Activated naive CD8-positive, alpha-beta T cell treated with anti-CD3 and anti-CD28 coated beads, Interleukin-2, amount 50 U/mL, for 16 hours (primary cell): ENCODE measurements around the gene TRAF3IP3.
"Not testable (repeated sequence)": the region's sequence is repeated elsewhere in the genome, so short reads cannot be mapped to it uniquely, and the experiment has no call there.

Experiments used
- DNase-seq: peaks from one replicate; pipeline ENCODE4 v3.0.0-alpha.2; 2020; ENCODE audit warnings: low read depth, low spot score

Gene TRAF3IP3

DNA sequence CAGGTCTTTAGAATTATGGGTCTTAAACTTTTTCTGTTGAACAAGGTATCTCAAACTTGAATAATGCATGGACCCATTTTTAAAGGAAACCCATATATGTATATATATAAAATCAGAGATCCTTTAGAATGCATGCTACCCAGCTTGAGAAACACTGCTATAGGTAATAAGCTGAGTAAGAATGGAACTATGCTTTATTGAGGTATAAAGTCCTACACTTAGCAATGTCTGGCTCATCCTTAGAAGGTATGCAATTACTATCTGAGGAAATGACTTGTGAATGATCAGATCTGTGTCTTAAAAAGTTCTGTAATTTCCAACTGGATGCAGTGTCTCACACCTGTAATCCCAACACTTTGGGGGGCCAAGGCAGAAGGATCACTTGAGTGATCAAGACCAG is 11.2 kb downstream of the TRAF3IP3 start:
- no peak for DNase-seq

DNA sequence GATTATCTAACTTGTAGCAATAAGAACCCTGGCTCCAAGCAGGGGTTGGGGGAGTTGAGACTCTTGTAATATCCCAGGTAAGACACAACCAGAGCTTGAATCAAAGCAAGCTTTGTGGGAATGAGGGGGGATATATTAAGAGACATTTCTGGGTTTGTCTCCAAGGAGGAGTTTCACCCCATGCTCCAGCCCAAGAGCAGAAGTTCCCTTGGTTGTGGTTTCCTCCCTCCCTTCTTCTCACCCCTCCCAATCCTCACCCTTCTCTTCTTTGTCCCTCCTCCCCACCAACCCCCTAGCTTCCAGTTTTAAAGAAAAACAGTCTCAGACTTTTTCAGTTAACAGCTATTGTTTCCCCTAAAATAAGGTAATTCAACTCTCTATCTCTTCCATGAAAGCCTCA is 11.9 kb downstream of the TRAF3IP3 start:
- no peak for DNase-seq

DNA sequence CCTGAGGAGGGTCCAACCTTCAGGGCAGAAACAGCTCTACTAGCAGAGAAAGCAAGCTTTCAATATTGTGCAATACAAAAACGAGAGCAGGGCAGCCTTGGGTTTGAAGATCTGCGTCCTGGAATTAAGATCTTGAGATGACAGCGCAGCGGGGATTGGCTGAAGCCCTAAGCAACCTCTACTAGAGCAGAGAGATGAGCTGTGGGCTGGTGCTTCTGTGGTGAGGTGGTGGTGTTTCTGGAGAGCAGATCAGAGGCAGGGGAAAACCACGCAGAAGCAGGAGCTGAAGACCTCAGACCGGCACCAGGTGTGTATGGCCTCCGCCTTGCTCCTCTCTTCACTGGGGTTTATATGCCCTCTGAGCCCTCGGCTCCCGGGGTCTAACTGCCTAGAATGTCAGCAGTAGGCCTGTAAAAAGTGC is 12.5 kb downstream of the TRAF3IP3 start:
- DNase-seq: peak; percentile 52

DNA sequence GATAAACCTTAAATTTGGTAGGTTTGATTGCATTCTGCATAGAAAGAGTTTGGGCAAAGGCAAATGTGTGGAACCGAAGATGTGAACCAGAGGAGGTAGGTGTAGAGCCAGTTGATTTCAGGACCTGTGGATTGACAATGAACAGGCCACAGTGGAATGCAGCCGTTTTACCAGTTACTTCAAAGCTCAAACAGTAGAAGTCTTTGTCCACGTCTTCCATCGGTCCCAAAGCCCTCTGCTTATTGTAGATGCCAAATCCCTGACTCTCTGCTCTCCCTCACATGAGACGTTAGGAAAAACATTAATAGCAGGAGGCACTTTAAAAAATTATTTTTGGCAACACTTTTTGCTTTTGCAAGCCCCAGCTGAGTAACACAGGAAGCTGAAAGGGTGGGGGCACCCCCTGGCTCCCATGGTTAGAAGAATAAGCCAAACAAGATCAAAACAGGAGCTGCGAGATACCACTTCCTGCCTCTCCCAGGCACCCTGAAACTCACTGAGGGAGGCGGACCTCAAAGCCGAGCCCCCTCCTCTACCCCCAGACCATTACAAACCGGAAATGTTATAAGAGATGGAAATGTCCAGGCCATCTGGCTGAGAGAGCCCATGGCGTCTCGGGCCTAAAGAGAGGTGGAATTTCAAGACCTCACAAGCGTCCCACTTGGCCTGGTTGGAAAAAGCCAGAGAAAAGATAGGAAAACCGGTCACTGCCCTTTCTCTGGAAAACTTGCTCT is 13.5 kb downstream of the TRAF3IP3 start:
- no peak for DNase-seq

DNA sequence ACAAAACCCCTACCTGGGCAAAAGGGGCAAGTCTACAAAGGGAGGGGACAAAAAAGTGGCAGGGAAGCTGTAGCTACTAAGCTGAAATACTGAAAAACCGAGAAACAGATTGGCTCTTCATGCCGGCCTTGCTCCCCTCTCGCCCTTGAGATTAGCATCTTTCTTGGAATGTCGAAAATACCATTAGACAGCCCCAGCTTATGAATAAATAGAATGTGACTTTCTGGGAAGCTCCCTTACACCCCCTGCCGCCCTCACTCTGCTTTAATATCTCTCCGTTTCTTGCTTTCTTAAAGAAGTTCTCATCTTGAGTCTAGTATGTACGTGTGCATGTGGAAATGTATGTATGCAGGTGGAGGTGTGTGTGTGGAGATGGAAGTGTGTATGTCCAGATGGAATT is 14.1 kb downstream of the TRAF3IP3 start:
- no peak for DNase-seq

DNA sequence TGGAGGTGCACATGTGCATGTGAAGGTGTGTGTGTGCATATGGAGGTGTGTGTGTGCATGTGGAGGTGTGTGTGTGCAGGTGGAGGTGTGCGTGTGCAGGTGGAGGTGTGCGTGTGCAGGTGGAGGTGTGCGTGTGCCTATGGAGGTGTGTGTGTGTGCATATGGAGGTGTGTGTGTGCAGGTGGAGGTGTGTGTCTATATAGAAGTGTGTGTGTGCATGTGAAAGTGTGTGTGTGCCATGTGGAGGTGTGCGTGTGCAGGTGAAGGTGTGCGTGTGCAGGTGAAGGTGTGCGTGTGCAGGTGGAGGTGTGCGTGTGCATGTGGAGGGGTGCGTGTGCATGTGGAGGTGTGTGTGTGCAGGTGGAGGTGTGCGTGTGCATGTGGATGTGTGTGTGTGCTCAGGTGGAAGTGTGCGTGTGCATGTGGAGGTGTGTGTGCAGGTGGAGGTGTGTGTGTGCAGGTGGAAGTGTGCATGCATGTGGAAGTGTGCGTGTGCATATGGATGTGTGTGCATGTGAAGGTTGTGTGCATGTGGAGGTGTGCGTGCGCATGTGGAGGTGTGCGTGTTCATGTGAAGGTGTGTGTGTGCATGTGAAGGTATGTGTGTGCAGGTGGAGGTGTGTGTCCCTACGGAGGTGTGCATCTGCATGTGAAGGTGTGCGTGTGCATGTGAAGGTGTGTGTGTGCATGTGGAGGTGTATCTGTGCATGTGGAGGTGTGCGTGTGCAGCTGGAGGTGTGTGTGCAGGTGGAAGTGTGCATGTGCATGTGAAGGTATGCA is 15.0 kb downstream of the TRAF3IP3 start:
- no peak for DNase-seq

DNA sequence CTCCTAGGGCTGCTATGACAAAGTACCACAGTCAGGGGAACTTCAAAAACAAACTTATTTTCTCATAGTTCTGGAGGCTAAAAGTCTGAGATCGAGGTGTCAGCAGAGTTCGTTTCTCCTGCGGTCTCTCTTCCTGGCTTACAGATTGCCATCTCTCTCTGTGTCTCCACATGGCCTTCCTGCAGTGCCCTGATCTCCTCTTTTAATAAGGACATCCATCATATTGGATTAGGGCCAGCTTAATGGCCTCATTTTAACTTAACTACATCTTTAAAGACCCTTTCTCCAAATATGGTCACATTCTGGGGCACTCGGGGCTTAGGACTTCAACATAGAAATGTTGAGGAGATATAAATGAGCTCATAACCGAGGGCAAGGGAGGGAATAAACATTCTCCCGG is 16.3 kb downstream of the TRAF3IP3 start:
- no peak for DNase-seq

DNA sequence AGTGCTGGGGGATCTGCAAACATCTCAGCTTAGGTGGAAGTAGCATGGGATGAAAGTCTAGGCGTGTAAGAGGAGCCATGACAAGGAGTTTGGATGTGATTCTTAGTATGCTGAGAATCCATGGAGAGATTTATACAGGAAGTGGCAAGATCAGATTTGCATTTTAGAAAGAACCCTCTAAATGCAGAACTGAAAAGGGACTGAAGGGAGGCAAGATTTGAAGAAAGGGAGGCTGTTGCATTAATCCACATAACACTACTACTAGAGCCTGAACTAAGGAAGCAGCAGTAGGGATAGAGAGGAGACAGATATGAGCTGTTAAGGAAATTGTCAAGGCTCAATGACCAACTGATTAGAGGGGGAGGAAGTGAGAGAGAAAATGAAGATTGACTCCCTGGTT is 18.7 kb downstream of the TRAF3IP3 start:
- no peak for DNase-seq

DNA sequence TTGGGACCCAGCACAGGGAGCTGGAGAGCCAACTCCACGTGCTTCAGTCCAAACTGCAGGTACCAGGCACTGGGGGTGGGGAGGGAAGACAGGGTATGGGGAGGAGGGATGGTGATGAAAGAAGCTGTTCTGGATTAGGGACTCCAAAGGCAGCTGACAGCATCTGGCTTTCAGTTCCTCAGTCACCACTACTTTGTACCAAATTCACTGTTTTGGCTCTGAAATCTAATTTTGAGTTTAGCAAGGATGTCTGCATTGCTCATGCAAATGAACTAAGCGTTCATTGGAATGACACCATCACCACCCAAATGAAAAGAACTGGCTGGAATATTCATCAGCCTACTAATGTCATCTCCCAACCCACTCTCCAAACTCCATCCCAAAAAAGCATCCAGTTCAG is 19.8 kb downstream of the TRAF3IP3 start:
- no peak for DNase-seq

DNA sequence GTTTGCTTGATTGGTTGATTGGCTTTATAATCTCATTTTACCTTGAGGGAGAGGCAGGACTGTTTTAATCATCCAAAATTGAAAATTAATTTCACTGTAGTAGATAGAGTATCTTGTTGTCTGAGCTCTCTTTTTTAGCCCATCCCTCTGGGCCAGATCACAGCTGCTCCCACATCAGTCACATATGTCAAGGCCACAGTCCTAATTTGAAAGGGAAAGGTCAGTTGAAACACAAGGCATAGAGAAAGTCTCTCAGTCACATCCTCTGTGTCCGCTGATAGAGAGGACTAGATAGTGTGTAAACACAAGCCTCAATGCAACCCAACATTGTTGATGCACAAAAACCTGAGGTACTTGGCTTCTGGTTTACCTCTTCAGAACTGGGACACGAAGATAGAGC is 21.7 kb downstream of the TRAF3IP3 start:
- no peak for DNase-seq

DNA sequence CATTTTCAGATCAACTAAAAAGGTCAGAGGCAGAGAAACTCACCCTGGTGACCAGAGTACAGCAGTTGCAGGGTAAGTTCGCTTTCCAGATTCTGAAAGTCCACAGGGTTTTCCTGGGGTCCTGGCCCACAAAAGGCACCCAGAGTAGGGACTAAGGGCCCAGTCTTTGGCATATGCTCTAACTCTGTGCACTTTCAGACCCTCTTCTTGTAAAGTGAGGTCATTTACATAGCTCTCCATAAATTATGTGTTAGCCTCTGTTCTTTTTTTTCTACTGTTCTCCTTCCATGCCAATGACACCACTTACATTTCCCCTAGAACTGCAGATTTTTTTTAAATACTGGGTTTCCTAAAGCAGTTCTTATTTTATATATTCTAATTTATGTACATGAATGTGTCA is 22.2 kb downstream of the TRAF3IP3 start:
- DNase-seq: no peak

DNA sequence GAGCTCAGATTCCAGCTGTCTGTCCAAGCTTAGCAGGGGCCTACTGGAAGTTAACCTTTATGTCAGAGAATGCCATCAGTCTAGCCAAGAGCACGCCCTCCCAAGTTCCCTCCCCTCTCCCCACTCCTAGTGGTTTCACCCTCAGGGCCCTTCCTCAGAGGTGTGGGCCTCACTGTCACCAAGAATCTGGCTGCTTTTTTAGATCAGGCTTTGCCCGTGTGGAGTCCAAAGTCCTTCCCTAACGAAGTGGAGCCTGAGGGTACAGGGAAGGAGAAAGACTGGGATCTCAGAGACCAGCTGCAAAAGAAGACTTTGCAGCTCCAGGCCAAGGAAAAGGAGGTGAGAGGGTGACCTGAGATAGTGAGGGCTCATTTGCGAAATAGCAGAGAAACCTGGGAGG is 24.4 kb downstream of the TRAF3IP3 start:
- DNase-seq: no peak

DNA sequence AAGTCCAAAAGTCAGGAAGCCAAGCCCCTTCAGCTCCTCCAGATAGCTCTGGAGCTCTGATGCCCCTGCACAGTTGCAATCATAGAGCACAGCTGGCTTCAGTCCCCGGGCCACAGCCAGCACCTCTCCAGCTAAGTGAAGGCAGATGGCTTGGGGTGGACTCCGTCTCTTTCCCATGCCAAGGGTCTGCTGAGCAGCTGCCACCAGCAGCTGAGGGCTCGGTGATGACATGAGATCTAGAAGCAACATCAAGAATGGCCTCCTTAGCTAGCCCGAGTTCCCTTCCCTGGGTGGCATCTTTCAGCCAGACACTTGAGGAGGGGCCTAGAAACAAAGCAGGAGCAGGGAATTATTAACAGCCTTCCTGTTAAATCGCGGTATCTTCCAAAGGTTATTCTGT is 27.5 kb downstream of the TRAF3IP3 start:
- DNase-seq: no peak

DNA sequence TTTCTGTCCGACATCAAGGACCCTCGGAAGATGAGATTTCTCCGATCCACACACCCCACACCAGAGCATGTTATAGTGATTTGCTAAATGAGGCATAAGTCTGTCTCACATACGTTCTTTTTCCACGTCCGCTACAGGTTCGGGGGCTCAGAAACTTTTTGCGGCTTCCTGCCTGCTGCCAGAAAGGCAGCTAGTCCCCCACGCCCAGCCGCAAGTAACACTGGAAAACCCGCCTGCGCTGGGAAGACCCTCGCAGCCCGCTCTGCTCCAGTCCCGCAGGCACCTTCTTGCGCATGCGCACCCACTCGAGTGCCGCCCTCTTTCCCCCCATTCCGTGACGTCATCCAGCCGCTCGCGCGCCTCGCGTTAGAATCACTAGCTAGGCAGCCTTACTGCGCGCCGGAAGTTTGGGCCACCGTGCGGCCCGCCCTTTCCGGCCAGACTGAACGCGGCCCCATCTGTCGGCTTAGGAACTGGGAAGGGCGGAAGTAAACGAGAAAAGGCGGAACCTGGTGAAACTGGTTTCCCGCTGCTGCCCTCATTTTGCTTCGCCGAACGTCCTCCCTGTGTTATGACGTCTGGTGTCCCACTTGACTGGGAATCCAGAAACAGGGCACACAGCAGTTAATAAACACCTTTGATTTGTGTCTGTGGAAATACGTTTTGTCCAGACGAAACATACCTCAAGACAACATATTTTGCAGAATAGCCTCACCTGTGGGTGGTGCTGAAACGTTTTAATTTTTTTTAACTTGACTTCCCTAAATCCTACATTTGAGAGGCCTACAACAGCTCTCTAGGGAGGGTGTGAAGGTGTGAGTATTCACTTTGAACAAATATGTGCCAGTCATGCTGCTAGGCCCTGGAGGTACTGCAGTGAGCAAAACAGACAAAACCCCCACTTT is 28.7 kb downstream of the TRAF3IP3 start, which contains the start of gene C1orf74:
Gene C1orf74 (minus strand): TSS at position 295 of the 905 bp plus-strand sequence. CDS start 925 bp downstream, outside the sequence.
- DNase-seq: peak; percentile 99

DNA sequence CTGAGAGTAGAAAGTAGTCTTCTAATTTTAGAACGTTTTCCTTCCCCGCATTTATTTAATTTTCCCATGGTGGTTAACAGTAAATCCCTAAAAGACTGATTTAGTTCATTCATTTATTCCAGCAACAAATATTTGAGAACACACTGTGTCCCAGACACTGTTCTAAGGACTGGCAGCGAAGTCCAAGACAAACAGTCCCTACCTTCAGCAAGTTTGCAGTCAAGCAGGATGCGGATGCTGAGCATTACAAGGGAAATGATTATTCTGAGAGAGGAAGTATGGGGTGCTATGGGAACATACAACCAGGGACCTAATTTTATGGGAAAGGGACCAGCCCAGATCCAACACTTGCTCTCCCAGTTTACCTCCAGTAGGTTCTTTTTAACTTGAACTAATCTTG is 29.7 kb downstream of the TRAF3IP3 start:
- DNase-seq: no peak

DNA sequence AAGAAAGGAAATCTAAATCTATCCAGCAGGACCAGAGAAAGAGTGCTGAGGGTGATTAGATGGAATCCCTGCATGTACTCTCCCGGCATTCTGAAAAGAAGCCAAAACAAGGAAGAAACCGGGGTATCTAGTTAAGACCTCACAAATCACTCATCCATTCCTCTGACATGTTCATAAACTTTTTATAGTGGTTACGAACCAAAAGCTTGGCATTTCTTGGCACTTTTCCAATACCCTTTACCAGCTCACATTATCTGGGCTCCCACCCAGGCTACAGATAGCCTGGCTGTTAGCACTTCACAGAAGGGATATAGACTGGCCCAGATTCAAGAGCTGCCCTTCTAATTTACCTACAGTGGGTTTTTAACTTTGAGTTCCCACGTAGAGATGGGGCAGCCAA is 30.3 kb downstream of the TRAF3IP3 start:
- no peak for DNase-seq

DNA sequence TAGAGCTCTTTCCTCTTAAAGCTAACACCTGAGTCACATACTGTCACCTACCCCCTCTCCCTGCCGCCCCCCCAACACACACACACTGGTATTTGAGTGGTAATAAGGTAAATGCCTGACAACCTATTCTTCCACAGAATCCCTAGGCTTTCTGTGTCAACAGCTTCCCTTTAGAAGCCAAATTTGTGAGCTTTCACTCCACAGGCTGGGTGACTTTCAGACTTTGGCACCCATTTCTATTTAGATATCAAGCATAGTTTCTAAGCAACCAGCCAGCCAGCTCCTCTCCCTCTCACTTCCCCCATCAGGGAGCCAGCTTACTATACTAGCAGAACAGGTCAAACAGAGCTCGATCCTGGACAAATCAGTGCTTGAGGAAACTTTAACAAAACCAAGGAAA is 31.7 kb downstream of the TRAF3IP3 start:
- DNase-seq: no peak

DNA sequence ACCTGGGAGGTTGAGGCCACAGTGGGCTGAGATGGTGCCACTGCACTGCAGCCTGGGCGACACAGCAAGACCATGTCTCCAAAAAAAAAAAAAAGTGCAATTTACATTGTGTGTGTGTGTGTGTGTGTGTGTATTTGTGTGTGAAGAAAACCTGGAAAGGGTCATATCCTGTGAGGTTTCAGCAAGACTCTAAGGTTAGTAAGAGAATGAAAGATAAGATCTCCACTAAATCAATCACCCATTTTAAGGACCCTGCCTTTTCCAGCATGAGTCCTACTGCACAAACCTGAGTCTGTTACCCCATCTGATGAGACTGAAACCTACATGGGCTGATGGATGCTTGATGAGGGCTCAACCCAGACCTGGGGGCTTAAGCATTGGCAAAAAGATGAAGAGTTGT is 33.4 kb downstream of the TRAF3IP3 start:
- no peak for DNase-seq

DNA sequence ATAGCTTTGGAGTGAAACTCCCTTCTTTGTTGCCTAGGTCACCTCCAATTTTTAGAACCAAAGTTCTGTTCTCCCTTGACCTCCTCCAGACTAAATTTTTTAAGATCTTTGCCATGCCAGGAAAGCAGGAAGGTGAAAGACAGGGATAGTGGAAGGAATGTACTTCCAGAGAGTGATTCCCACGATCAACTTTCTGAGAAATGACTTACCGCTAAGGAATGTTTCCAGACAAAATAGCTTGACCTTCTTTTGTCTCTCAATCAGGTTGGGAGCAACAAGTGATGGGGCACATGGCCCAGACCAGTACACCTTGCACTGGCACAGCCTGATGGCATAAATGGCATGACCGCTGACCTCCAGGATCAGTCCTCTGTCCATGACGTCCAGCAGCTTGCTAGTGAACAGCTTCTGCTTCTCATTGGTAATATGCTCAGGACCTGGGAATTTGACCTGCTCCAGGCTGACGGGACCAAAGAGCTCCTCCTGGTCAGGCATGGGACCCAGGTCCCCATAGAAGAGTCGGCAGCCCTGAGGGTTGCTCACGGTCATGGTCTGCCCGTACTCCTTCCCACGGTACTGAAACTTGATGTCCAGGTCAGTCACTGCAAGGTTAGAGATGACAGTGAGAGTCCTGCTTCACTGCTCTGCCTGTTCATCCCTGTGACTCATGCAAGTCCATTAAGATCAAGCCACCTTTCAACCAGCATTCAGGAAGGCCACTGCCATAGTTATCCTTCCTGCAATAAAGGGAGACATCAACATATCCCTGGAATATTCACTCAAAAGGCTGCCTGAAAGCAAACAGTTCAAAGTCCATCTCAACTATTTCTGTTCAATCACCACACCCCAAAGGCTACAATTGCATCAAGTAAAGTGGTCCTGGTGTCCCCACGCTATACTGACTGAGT is 34.7 kb downstream of the TRAF3IP3 start:
- no peak for DNase-seq

DNA sequence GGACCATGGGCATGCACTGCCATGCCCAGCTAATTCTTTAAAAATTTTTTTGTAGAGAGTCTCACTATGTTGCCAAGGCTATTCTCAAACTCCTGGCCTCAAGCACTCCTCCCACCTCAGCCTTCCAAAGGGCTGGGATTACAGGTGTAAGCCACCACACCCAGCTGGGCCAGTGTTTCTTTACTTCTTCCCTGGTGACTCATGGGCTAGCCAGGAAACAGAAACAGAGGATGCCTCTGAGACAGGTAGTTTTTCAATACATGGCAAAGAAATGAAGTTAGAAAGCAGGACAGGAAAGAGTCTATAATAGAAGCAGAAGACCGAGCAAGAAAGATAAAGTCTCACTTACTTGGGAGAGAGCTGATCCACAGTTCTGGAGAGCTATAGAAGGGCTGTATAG is 36.1 kb downstream of the TRAF3IP3 start:
- DNase-seq: no peak

DNA sequence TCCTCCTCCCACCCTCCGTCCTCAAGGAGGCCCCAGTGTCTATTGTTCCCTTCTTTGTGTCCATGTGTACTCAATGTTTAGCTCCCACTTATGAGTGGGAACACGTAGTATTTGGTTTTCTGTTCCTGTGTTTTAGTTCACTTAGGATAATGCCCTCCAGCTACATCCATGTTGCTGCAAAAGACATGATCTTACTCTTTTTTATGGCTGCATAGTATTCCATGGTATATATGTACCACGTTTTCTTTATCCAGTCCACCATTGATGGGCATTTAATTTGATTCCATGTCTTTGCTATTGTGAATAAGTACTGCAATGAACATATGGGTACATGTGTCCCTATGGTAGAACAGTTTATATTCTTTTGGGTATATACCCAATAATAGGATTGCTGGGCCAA is 37.9 kb downstream of the TRAF3IP3 start:
- not testable (repeated sequence) for DNase-seq
